BE2C (cell line): ENCODE data around the gene CDC23.
"Not testable (repeated sequence)": the region's sequence is repeated elsewhere in the genome, so short reads cannot be mapped to it uniquely, and the experiment has no call there.

Experiments used
- DNase-seq: peaks from one replicate; pipeline ENCODE4 v3.0.0-alpha.2; 2020
- H3K27me3 ChIP-seq: fragments of 250-450 bp; sonication (Bioruptor Pico); 2 replicates; pipeline ENCODE4 v1.5.1; 2020; ENCODE audit warnings: mild to moderate bottlenecking
- H3K36me3 ChIP-seq: fragments of 250-450 bp; sonication (Bioruptor Pico); 2 replicates; pipeline ENCODE4 v1.5.1; 2020; ENCODE audit warnings: mild to moderate bottlenecking
- H3K4me1 ChIP-seq: fragments of 250-450 bp; sonication (Bioruptor Pico); 2 replicates; pipeline ENCODE4 v1.5.1; 2020
- H3K4me3 ChIP-seq: 2 replicates; pipeline ENCODE4 v1.5.1; 2011; ENCODE audit warnings: low read depth, low read length
- H3K9me3 ChIP-seq: fragments of 250-450 bp; sonication (Bioruptor Pico); 2 replicates; pipeline ENCODE4 v1.5.1; 2020
- TF ChIP-seq, protein P1 (sequence below): IDR thresholded peaks from 2 replicates; pipeline ENCODE4 v1.5.1; 2012; ENCODE audit warnings: mild to moderate bottlenecking, low read depth, low read length

CDC23 gene

DNA sequence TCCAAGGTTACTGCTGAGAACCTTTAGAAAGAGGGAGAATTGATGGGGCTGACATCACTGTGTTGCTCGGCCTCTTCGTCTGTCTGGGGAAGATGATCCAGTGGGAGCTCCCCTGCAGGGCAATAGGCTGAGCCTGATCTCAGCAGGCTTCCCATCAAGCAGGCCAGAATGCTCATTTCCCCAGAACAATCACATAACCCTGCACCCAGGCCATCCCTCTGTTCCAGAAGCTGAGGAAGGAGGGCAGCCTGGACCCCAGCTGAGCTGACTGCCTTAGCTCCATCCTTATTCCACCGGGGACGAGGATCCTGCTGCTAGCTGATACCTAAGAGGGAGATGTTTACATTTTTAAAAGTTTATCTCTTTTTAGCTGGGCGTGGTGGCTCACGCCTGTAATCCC lies 11.6 kb upstream of the CDC23 start:
- H3K4me1 ChIP-seq, result peaks cover 3% of the 10 kb centered on the region; the same call in 1 of the 2 replicates
- no peaks in the 10 kb centered on the region for H3K36me3 ChIP-seq
- DNase-seq, result no peak
- no peak overlapping the region for H3K4me3 ChIP-seq
- H3K9me3 ChIP-seq, result peaks cover 4% of the 10 kb centered on the region
- TF ChIP-seq, protein P1, sequence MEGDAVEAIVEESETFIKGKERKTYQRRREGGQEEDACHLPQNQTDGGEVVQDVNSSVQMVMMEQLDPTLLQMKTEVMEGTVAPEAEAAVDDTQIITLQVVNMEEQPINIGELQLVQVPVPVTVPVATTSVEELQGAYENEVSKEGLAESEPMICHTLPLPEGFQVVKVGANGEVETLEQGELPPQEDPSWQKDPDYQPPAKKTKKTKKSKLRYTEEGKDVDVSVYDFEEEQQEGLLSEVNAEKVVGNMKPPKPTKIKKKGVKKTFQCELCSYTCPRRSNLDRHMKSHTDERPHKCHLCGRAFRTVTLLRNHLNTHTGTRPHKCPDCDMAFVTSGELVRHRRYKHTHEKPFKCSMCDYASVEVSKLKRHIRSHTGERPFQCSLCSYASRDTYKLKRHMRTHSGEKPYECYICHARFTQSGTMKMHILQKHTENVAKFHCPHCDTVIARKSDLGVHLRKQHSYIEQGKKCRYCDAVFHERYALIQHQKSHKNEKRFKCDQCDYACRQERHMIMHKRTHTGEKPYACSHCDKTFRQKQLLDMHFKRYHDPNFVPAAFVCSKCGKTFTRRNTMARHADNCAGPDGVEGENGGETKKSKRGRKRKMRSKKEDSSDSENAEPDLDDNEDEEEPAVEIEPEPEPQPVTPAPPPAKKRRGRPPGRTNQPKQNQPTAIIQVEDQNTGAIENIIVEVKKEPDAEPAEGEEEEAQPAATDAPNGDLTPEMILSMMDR, result no peak
- H3K27me3 ChIP-seq, result peaks cover 30% of the 10 kb centered on the region

DNA sequence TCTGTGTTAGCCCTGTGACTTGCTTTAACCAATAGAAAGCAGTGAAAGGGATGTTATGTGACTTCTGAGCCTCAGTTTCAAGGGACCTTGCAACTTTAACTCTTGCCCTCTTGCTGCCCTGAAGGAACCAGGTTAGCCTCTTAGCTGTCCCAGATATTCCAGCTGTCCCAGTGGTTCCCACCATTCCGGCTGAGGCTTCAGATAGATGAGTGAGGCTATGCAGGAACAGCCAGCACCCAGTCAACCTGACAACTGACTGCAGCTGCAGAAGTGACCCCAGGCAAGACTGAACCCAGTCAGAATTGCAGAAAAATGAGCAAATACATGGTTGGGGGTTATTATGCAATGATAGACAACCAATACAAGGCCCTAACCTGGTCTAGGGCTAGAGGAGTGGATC lies 10.4 kb upstream of the CDC23 start:
- Histone ChIP-seq H3K4me3 (no peak overlapping the region), H3K4me1 (no peaks in the 10 kb centered on the region), H3K27me3 (peaks cover 30% of the 10 kb centered on the region), H3K36me3 (no peaks in the 10 kb centered on the region), H3K9me3 (peaks cover 4% of the 10 kb centered on the region)
- DNase-seq, result no peak
- TF ChIP-seq, protein P1, result no peak

DNA sequence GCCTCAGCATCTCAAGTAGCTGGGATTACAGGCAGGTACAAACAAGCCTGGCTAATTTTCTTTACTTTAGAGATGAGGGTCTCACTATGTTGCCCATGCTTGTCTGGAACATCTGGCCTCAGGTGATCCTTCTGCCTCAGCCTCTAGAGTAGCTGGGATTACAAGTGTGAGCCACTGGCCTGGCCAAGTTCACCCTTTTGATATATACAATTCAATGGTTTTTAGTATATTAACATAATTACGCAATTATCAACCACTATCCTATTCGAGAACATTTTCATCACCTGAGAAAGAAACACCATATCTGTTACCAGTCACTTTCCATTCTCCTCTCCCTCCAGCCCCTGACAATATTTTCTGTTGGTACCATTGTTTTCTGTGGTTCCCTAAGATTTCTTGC lies 3.7 kb upstream of the CDC23 start:
- DNase-seq, result no peak
- no peaks in the 10 kb centered on the region for H3K27me3 ChIP-seq
- TF ChIP-seq, protein P1, result no peak
- H3K4me1 ChIP-seq, result no peaks in the 10 kb centered on the region
- no peak overlapping the region for H3K4me3 ChIP-seq
- no peaks in the 10 kb centered on the region for H3K9me3 ChIP-seq
- no peaks in the 10 kb centered on the region for H3K36me3 ChIP-seq

DNA sequence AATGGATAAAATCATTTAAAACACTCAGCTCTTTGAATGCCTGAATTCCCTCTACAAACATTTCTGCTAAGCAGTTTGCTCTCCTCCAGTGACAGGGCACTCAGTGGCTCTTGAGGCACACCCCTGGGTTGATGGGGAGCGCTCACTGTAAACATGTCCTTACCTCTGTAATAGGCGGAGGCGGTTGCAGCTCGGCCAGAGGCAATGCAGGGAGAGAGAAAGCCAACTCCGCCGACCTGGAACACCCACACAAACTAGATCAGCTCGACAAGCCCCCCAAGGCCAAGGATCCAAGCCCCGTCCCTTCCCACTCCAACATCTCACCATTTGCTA lies 329 bp downstream of the CDC23 start:
- no peaks in the 10 kb centered on the region for H3K4me1 ChIP-seq
- H3K4me3 ChIP-seq, result peak overlapping the region; percentile 100
- peaks cover 6% of the 10 kb centered on the region for H3K36me3 ChIP-seq
- no peak for DNase-seq
- TF ChIP-seq, protein P1, result no peak
- no peaks in the 10 kb centered on the region for H3K27me3 ChIP-seq
- no peaks in the 10 kb centered on the region for H3K9me3 ChIP-seq

DNA sequence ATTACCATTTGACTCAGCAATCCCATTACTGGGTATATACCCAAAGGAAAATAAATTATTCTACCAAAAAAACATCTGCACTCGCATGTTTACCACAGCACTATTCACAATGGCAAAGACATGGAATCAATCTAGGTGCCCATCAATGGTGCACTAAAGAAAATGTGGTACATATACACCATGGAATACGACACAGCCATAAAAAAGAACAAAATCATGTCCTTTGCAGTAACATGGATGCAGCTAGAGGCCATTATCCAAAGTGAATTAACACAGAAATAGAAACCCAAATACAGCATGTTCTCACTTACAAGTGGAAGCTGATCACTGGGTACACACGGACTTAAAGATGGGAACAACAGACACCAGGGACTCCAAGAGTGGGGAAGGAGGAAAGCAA lies 2.1 kb downstream of the CDC23 start:
- H3K9me3 ChIP-seq, result no peaks in the 10 kb centered on the region
- no peaks in the 10 kb centered on the region for H3K27me3 ChIP-seq
- peaks cover 11% of the 10 kb centered on the region for H3K36me3 ChIP-seq
- no peaks in the 10 kb centered on the region for H3K4me1 ChIP-seq
- no peak for DNase-seq
- TF ChIP-seq, protein P1, result no peak
- no peak overlapping the region for H3K4me3 ChIP-seq

DNA sequence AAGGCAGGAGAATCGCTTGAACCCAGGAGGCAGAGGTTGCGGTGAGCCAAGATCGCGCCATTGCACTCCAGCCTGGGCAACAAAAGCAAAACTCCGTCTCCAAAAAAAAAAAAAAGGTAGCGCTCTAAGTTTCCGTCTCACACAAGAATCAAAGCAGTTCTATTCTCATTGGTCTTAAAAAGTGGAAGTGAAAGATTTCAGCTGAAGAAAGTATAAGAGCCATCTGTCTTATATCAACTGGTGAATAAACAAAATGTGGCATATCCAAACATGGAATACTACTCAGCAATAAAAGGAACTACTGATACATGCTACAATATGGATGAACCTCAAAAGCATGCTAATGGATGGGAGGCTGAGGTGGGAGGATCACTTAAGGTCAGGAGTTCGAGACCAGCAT lies 19.3 kb downstream of the CDC23 start:
- not testable (repeated sequence) for H3K9me3 ChIP-seq, DNase-seq, H3K27me3 ChIP-seq, H3K4me3 ChIP-seq, H3K4me1 ChIP-seq
- H3K36me3 ChIP-seq, result peaks cover 51% of the 10 kb centered on the region

DNA sequence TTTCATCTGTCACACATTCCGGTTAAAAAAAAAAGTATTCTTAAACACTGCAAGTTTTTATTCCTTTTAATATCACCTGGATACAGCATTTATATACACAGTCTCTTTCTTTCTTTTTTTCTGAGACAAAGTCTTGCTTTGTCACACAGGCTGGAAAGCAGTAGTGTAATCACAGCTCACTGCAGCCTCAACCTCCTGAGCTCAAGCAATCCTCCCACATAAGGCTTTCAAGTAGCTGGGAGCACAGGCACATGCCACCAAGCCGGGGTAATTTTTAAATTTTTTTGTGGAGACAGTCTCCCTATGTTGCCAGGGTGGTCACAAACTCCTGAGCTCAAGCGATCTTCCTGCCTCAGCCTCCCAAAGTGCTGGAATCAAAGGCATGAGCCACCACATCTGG lies 20.3 kb downstream of the CDC23 start:
- Histone ChIP-seq H3K9me3 (no peaks in the 10 kb centered on the region), H3K36me3 (peaks cover 51% of the 10 kb centered on the region), H3K4me3 (no peak overlapping the region), H3K4me1 (no peaks in the 10 kb centered on the region), H3K27me3 (no peaks in the 10 kb centered on the region)
- TF ChIP-seq, protein P1, result no peak
- no peak for DNase-seq
